ENCODE measurements around the gene SPHK1.

SPHK1 gene

GRCh38 chr17:76410328-76410965, 26.0 kb downstream of the SPHK1 start:
- no peak for DNase-seq

- DNase-seq, result no peak
Observed at GRCh38 chr17:76411247-76411646, 26.8 kb downstream of the SPHK1 start.

GRCh38 chr17:76414334-76415295, 30.2 kb downstream of the SPHK1 start:
- DNase-seq, result peak in 1 of 2 experiments; percentile 59

- DNase-seq, result no peak
Observed at GRCh38 chr17:76415786-76416185, 31.4 kb downstream of the SPHK1 start.

- DNase-seq, result no peak
Observed at GRCh38 chr17:76416457-76416856, 32.0 kb downstream of the SPHK1 start.

GRCh38 chr17:76416899-76417298, 32.5 kb downstream of the SPHK1 start:
- DNase-seq, result no peak

GRCh38 chr17:76417499-76418143, 33.2 kb downstream of the SPHK1 start:
- DNase-seq, result no peak

GRCh38 chr17:76419576-76420260, 35.3 kb downstream of the SPHK1 start:
- DNase-seq, result no peak

- no peak for DNase-seq
Observed at GRCh38 chr17:76420356-76421043, 36.1 kb downstream of the SPHK1 start.

- no peak for DNase-seq
Observed at GRCh38 chr17:76421044-76421407, 36.6 kb downstream of the SPHK1 start.

GRCh38 chr17:76422406-76422805, 38.0 kb downstream of the SPHK1 start:
- no peak for DNase-seq

GRCh38 chr17:76422860-76423259, 38.5 kb downstream of the SPHK1 start:
- no peak for DNase-seq

- DNase-seq, result no peak
Observed at GRCh38 chr17:76426853-76427252, 42.4 kb downstream of the SPHK1 start.

GRCh38 chr17:76427501-76428231, 43.3 kb downstream of the SPHK1 start:
- DNase-seq, result no peak

- no peak for DNase-seq
Observed at GRCh38 chr17:76428511-76428910, 44.1 kb downstream of the SPHK1 start.

- no peak for DNase-seq
Observed at GRCh38 chr17:76431509-76431908, 47.1 kb downstream of the SPHK1 start.

GRCh38 chr17:76432004-76432403, 47.6 kb downstream of the SPHK1 start:
- no peak for DNase-seq

- no peak for DNase-seq
Observed at GRCh38 chr17:76432712-76433336, 48.4 kb downstream of the SPHK1 start.

- no peak for DNase-seq
Observed at GRCh38 chr17:76433693-76434092, 49.3 kb downstream of the SPHK1 start.

- DNase-seq, result no peak
Observed at GRCh38 chr17:76434870-76435269, 50.5 kb downstream of the SPHK1 start.

GRCh38 chr17:76435751-76436150, 51.3 kb downstream of the SPHK1 start:
- no peak for DNase-seq

All from cerebellar nuclear complex (tissue), 1 donor.